GM18867 (cell line): ENCODE measurements around the gene ABLIM2.
"Not testable (repeated sequence)": the region's sequence is repeated elsewhere in the genome, so short reads cannot be mapped to it uniquely, and the experiment has no call there.

ENCODE experiments used
- ATAC-seq: cut with Tn5 transposase; IDR thresholded peaks from one replicate; pipeline ENCODE4 v1.9.1; 2021; ENCODE audit warnings: mild to moderate bottlenecking, moderate library complexity; ENCODE audit not compliant: unreplicated experiment

The ABLIM2 gene

GRCh38 chr4:7922466-7922865 lies 236.1 kb downstream of the ABLIM2 start:
- ATAC-seq = no peak

GRCh38 chr4:7918981-7919380 lies 239.6 kb downstream of the ABLIM2 start:
- no peak for ATAC-seq

GRCh38 chr4:7918187-7918586 lies 240.4 kb downstream of the ABLIM2 start:
- not testable (repeated sequence) for ATAC-seq

- no peak for ATAC-seq
Observed at GRCh38 chr4:7917669-7918068, 240.9 kb downstream of the ABLIM2 start.

GRCh38 chr4:7915875-7916242 lies 242.8 kb downstream of the ABLIM2 start:
- ATAC-seq = no peak
